ENCODE measurements around the gene DHX40. TPM values are rescaled to one million over a fixed set of nuclear protein-coding genes. Genes with fewer than 3 reads are reported as not detected.

DHX40 gene
- total and polyA plus RNA-seq, 4 experiments from 2014 or later = 19.9 to 29.9 (median 26.3) TPM

Other genes starting within 250 kb of the DHX40 start
- gene YPEL2, start 234.0 kb upstream of the DHX40 start, total RNA-seq = 10 to 100 TPM; 42.2 to 42.4 TPM
- gene YPEL2, start 234.0 kb upstream of the DHX40 start, polyA plus RNA-seq = 10 to 100 TPM in 1 of 2 donors, 1 to 10 TPM in 1; 9.9 to 20.3 TPM
- gene CLTC, start 54.3 kb downstream of the DHX40 start, total RNA-seq = 100 to 1,000 TPM; 115 to 118 TPM
- 10 to 100 TPM; 27.0 to 54.2 TPM for gene CLTC, start 54.3 kb downstream of the DHX40 start, polyA plus RNA-seq
- 10 to 100 TPM; 17.3 to 17.8 TPM for gene PTRH2, start 141.8 kb downstream of the DHX40 start, total RNA-seq
- 10 to 100 TPM; 16.4 to 19.5 TPM for gene PTRH2, start 141.8 kb downstream of the DHX40 start, polyA plus RNA-seq
- 100 to 1,000 TPM; 106 to 113 TPM for gene VMP1, start 142.0 kb downstream of the DHX40 start, total RNA-seq
- 10 to 100 TPM; 52.9 to 81.3 TPM for gene VMP1, start 142.0 kb downstream of the DHX40 start, polyA plus RNA-seq